H1 (cell line): Measurements from ENCODE around the gene SLC25A22.

Experiments used
- BRCA1 ChIP-seq: IDR thresholded peaks from 2 replicates; pipeline ENCODE4 v1.6.1; 2012; ENCODE audit warnings: low read depth, low read length, improper control_type of control experiment
- CREB1 ChIP-seq: IDR thresholded peaks from 2 replicates; pipeline ENCODE4 v1.6.1; 2012; ENCODE audit warnings: inconsistent platforms
- MAX ChIP-seq: IDR thresholded peaks from 2 replicates; pipeline ENCODE4 v1.6.1; 2012; ENCODE audit warnings: inconsistent platforms
- POLR2A ChIP-seq, 2 experiments: IDR thresholded peaks; 1 replicate in 1 of 2; 2 replicates in 1 of 2; pipeline ENCODE4 v1.6.1; 2011; ENCODE audit warnings: low read depth in 2 of 2, low read length in 2 of 2, mild to moderate bottlenecking in 2 of 2; ENCODE audit errors: control extremely low read depth in 1 of 2
- RAD21 ChIP-seq, 2 experiments: IDR thresholded peaks in 1 of 2; conservative IDR thresholded peaks in 1 of 2; 2 replicates each; pipeline ENCODE4 v1.6.1; 2011; ENCODE audit warnings: low read depth in 2 of 2, low read length in 2 of 2, improper control_type of control experiment in 1 of 2, inconsistent platforms in 1 of 2, mild to moderate bottlenecking in 1 of 2, moderate library complexity in 1 of 2
- RBBP5 ChIP-seq: IDR thresholded peaks from 2 replicates; pipeline ENCODE4 v1.7.1; 2012; ENCODE audit warnings: low read depth, mild to moderate bottlenecking, inconsistent platforms, low read length, moderate library complexity, borderline replicate concordance
- RXRA ChIP-seq: IDR thresholded peaks from 2 replicates; pipeline ENCODE4 v1.6.1; 2011; ENCODE audit warnings: low read depth, mild to moderate bottlenecking, low read length, moderate library complexity; ENCODE audit not compliant: insufficient read depth
- TF ChIP-seq, protein P1 (sequence below), 3 experiments: IDR thresholded peaks; 1 replicate in 2 of 3; 2 replicates in 1 of 3; pipeline versions ENCODE4 v1.5.1 to v1.6.1; 2011; ENCODE audit warnings: low read length in 3 of 3, mild to moderate bottlenecking in 3 of 3, inconsistent platforms in 2 of 3, low read depth in 1 of 3, moderate library complexity in 1 of 3; ENCODE audit not compliant: insufficient read depth in 1 of 3; ENCODE audit errors: control extremely low read depth in 1 of 3

GRCh38 chr11:797296-798092 is 587 bp downstream of the SLC25A22 start:
- TF ChIP-seq POLR2A (IDR thresholded peaks at IDR 0.05; ENCODE audit: control extremely low read depth in 1 of 2, low read depth in 2 of 2, low read length in 2 of 2) (peak in 1 of 2 experiments; percentile 39; a peak in 1 of 3 replicates), MAX (0 out of 2 replicates have a peak, but pooled peaks have one; percentile 56), RBBP5 (no peak; the same call in 1 of the 2 replicates), CREB1 (no peak), RAD21 (IDR thresholded peaks at IDR 0.05 in 1 of 2, conservative IDR thresholded peaks at IDR 0.05 in 1 of 2; ENCODE audit: low read depth in 2 of 2, low read length in 2 of 2) (no peak), RXRA (no peak), BRCA1 (no peak)
- TF ChIP-seq, protein P1, sequence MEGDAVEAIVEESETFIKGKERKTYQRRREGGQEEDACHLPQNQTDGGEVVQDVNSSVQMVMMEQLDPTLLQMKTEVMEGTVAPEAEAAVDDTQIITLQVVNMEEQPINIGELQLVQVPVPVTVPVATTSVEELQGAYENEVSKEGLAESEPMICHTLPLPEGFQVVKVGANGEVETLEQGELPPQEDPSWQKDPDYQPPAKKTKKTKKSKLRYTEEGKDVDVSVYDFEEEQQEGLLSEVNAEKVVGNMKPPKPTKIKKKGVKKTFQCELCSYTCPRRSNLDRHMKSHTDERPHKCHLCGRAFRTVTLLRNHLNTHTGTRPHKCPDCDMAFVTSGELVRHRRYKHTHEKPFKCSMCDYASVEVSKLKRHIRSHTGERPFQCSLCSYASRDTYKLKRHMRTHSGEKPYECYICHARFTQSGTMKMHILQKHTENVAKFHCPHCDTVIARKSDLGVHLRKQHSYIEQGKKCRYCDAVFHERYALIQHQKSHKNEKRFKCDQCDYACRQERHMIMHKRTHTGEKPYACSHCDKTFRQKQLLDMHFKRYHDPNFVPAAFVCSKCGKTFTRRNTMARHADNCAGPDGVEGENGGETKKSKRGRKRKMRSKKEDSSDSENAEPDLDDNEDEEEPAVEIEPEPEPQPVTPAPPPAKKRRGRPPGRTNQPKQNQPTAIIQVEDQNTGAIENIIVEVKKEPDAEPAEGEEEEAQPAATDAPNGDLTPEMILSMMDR (IDR thresholded peaks at IDR 0.05; ENCODE audit: control extremely low read depth in 1 of 3, insufficient read depth in 1 of 3, low read depth in 1 of 3, low read length in 3 of 3), result no peak
